MM.1S (cell line): ENCODE measurements around the gene TIPRL.

Source experiments
- DNase-seq: peaks from one replicate; pipeline ENCODE4 v3.0.0-alpha.2; 2015
- H2AFZ ChIP-seq: fragments of 300-600 bp; sonication (generic); 2 replicates; pipeline ENCODE4 v1.6.0; 2016; ENCODE audit warnings: antibody characterized with exemption, low read length
- H3F3A ChIP-seq: fragments of 300-600 bp; sonication (generic); 2 replicates; pipeline ENCODE4 v1.6.1; 2016; ENCODE audit warnings: mild to moderate bottlenecking, antibody characterized with exemption, low read length, moderate library complexity, mixed read lengths; ENCODE audit not compliant: insufficient read depth
- H3K27ac ChIP-seq: fragments of 300-600 bp; sonication (generic); 2 replicates; pipeline ENCODE4 v1.5.1; 2016; ENCODE audit warnings: mild to moderate bottlenecking, low read length
- H3K27me3 ChIP-seq: fragments of 300-600 bp; sonication (generic); replicated peaks from 2 replicates; pipeline ENCODE4 v1.6.0; 2016; ENCODE audit warnings: low read length; ENCODE audit not compliant: insufficient read depth
- H3K36me3 ChIP-seq: fragments of 300-600 bp; sonication (generic); replicated peaks from 2 replicates; pipeline ENCODE4 v1.6.1; 2016; ENCODE audit warnings: mild to moderate bottlenecking, low read length, mixed read lengths; ENCODE audit not compliant: insufficient read depth
- H3K4me1 ChIP-seq: fragments of 300-600 bp; sonication (generic); 2 replicates; pipeline ENCODE4 v1.6.1; 2016; ENCODE audit warnings: low read length, mixed read lengths
- H3K4me2 ChIP-seq: fragments of 300-600 bp; sonication (generic); 2 replicates; pipeline ENCODE4 v1.6.0; 2016; ENCODE audit warnings: low read depth, low read length
- H3K4me3 ChIP-seq: fragments of 300-600 bp; sonication (generic); 2 replicates; pipeline ENCODE4 v1.5.1; 2016; ENCODE audit warnings: low read length, mixed read lengths
- H3K79me2 ChIP-seq: fragments of 300-600 bp; sonication (generic); 2 replicates; pipeline ENCODE4 v1.6.1; 2016; ENCODE audit warnings: mixed run types, low read length, mixed read lengths
- H3K9ac ChIP-seq: fragments of 300-600 bp; sonication (generic); 2 replicates; pipeline ENCODE4 v1.6.1; 2016; ENCODE audit warnings: low read length, mixed read lengths
- H3K9me2 ChIP-seq: fragments of 300-600 bp; sonication (generic); replicated peaks from 2 replicates; pipeline ENCODE4 v1.6.1; 2016; ENCODE audit warnings: mild to moderate bottlenecking, low read length, mixed read lengths; ENCODE audit not compliant: insufficient read depth
- H3K9me3 ChIP-seq: fragments of 300-600 bp; sonication (generic); replicated peaks from 2 replicates; pipeline ENCODE4 v1.6.1; 2016; ENCODE audit warnings: mild to moderate bottlenecking, low read length, mixed read lengths; ENCODE audit not compliant: insufficient read depth
- H4K20me1 ChIP-seq: fragments of 300-600 bp; sonication (generic); 2 replicates; pipeline ENCODE4 v1.6.1; 2016; ENCODE audit warnings: mild to moderate bottlenecking, low read length, moderate library complexity, mixed read lengths; ENCODE audit not compliant: insufficient read depth
- CTCF ChIP-seq: fragments of 300-600 bp; sonication (generic); IDR thresholded peaks from 2 replicates; pipeline ENCODE4 v1.5.1; 2016; ENCODE audit warnings: antibody characterized with exemption, low read length, mixed read lengths
- EZH2 ChIP-seq: fragments of 300-600 bp; sonication (generic); optimal IDR thresholded peaks from 2 replicates; pipeline ENCODE3; 2017; ENCODE audit warnings: low read depth, mild to moderate bottlenecking, antibody characterized with exemption, low read length, mixed read lengths
- EZH2phosphoT487 ChIP-seq: fragments of 300-600 bp; sonication (generic); IDR thresholded peaks from 2 replicates; pipeline ENCODE4 v1.6.1; 2018; ENCODE audit warnings: antibody characterized with exemption, low read length

TIPRL gene

GRCh38 chr1:168164771-168165170 lies 14.0 kb upstream of the TIPRL start:
- DNase-seq: no peak
- Histone ChIP-seq H3K79me2 (no peaks in the 10 kb centered on the region), H3K4me3 (no peak overlapping the region), H3K9me3 (no peaks in the 10 kb centered on the region), H3F3A (no peaks in the 10 kb centered on the region), H3K4me2 (no peak overlapping the region), H2AFZ (no peak overlapping the region), H3K9ac (no peak overlapping the region), H3K27ac (no peak overlapping the region), H3K9me2 (no peaks in the 10 kb centered on the region), H4K20me1 (no peaks in the 10 kb centered on the region), H3K4me1 (no peaks in the 10 kb centered on the region), H3K27me3 (no peaks in the 10 kb centered on the region), H3K36me3 (no peaks in the 10 kb centered on the region)
- TF ChIP-seq CTCF (no peak), EZH2phosphoT487 (no peak), EZH2 (no peak)

DNA sequence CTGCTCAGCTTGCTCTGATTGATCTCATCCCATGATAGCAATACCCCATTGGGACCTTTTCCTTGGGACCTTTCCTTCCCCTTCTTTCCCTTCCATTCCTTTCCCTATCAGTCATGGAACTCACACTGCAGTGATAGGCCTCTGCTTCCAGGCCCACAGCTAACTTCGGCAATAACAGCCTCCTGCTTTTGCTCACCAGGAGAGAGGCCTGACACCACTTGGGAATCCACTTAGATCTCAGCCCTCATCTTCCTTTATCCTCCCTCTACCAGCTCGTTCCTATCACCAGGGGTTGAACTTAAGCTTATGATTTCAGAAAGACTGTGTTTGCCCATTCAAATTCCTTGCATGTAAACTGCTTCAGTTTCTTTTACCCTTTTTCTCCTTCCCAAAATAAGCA lies 11.0 kb upstream of the TIPRL start:
- Histone ChIP-seq H3K9me2 (no peaks in the 10 kb centered on the region), H3F3A (no peaks in the 10 kb centered on the region), H3K9me3 (no peaks in the 10 kb centered on the region), H3K4me2 (no peak overlapping the region), H3K4me3 (no peak overlapping the region), H3K36me3 (no peaks in the 10 kb centered on the region), H3K27ac (no peak overlapping the region), H3K4me1 (no peaks in the 10 kb centered on the region), H3K27me3 (no peaks in the 10 kb centered on the region), H3K9ac (no peak overlapping the region), H2AFZ (0 out of 2 replicates have a peak overlapping the region, but pooled peaks have one; percentile 15), H3K79me2 (no peaks in the 10 kb centered on the region), H4K20me1 (no peaks in the 10 kb centered on the region)
- no peak for DNase-seq
- TF ChIP-seq EZH2 (no peak), CTCF (no peak), EZH2phosphoT487 (no peak)

- no peak overlapping the region for H3K27ac ChIP-seq
- DNase-seq: no peak
- no peak overlapping the region for H3K9ac ChIP-seq
- no peaks in the 10 kb centered on the region for H3K9me3 ChIP-seq
- no peaks in the 10 kb centered on the region for H4K20me1 ChIP-seq
- TF ChIP-seq EZH2phosphoT487: no peak
- no peak for TF ChIP-seq CTCF
- TF ChIP-seq EZH2: no peak
- no peaks in the 10 kb centered on the region for H3F3A ChIP-seq
- 0 out of 2 replicates have a peak overlapping the region, but pooled peaks have one; percentile 0 for H2AFZ ChIP-seq
- no peaks in the 10 kb centered on the region for H3K79me2 ChIP-seq
- no peak overlapping the region for H3K4me2 ChIP-seq
- no peaks in the 10 kb centered on the region for H3K4me1 ChIP-seq
- H3K4me3 ChIP-seq: no peak overlapping the region
- no peaks in the 10 kb centered on the region for H3K27me3 ChIP-seq
- H3K36me3 ChIP-seq: no peaks in the 10 kb centered on the region
- H3K9me2 ChIP-seq: no peaks in the 10 kb centered on the region
Observed at GRCh38 chr1:168170564-168171508, 7.9 kb upstream of the TIPRL start.
